Regular cardiac myocyte (primary cell): Measurements from ENCODE around the gene ASB1. TPM values are rescaled to one million over a fixed set of nuclear protein-coding genes. Genes with fewer than 3 reads are reported as not detected.

Experiments
- total RNA-seq: library from RNA; depleted of rRNA; stranded (reverse); fragments of >200 nt; gene quantifications from 2 replicates; pipeline ENCODE4 v1.2.3, GENCODE V29; 2014

Gene ASB1, protein sequence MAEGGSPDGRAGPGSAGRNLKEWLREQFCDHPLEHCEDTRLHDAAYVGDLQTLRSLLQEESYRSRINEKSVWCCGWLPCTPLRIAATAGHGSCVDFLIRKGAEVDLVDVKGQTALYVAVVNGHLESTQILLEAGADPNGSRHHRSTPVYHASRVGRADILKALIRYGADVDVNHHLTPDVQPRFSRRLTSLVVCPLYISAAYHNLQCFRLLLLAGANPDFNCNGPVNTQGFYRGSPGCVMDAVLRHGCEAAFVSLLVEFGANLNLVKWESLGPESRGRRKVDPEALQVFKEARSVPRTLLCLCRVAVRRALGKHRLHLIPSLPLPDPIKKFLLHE
- 27.1 and 46.0 TPM in 2 replicates for total RNA-seq

DNA sequence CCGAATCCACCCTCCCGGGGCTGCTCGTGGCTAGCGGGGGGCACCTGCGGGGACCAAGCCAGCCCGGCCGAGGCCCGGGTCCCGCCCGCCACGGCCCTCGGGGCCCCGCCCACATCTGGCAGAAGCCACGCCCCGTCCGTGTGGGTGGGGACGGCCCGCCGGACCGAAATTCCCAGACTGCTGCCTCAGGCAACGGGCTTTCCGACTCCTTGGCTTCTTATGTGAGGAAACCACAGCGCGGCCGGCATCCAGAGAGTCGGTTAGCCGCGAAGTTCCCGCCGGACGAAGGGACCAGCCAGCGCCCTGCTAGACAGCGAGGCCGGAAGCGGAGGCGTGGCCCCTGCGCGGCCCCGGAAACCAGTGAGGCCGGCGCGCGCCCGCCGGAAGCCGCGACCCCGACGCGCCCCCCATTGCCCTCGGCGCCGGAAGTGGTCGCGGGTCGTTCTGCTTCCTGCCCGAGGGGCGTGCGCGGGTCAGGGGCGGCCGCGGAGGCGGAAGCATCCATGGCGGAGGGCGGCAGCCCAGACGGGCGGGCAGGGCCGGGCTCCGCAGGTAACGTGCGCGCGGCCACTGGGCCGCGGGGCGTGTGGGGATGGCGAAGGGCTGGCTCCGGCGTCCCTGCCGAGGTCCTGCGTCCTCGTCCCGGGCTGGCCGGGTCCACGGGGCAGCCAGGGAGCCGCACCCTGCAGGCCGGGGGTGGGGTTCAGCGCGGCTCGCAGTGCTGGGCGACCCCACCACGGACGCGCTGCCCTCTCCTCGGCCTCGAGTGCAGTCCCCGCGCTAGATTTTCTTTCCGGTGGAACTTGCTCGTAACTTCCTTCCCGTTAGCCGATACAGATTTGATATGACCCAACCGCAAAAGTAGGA, at the start of gene ASB1:
ASB1 (plus strand) TSS at position 360 of the 867 bp plus-strand sequence; CDS start at position 504, 144 bp downstream.

Other genes starting within 250 kb of the ASB1 start
- 18.0 and 35.9 TPM in 2 replicates for gene ILKAP, start 223.2 kb upstream of the ASB1 start, total RNA-seq
- gene HES6, start 186.9 kb upstream of the ASB1 start, total RNA-seq, result 0.56 and 1.3 TPM in 2 replicates
- 1.3 and 2.3 TPM in 2 replicates for gene PER2, start 138.3 kb upstream of the ASB1 start, total RNA-seq
- gene TRAF3IP1, start 106.4 kb upstream of the ASB1 start, total RNA-seq, result 5.9 and 8.4 TPM in 2 replicates